ENCODE data around the gene VPS41. TPM values are rescaled to one million over a fixed set of nuclear protein-coding genes. Genes with fewer than 3 reads are reported as not detected.

VPS41 gene
- total and polyA plus RNA-seq, 7 donors: 10.2 to 38.5 (median 25.7) TPM

DNA sequence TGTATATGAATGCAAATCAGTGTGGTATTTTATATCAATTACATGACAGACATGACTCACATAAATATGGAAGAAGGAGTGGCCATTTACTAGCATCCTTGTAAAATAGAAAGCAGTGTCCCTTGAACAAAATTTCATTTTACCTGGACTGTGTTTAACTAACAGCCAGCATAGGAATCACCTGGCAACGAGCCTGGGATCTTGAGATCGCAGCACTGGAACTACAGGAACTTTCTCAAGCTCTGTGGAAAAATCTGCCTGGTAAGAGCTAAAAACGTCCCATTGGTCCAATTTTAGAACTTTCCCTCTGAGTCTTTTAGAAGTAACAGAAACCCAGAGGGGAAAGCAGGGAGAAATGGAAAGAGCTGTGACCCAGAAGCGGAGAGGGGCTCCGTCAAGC is 208.9 kb downstream of the VPS41 start:
- no peak overlapping the region for H3K4me3 ChIP-seq
- TF ChIP-seq EP300 (IDR thresholded peaks at IDR 0.05): no peak
- TF ChIP-seq, protein P1, sequence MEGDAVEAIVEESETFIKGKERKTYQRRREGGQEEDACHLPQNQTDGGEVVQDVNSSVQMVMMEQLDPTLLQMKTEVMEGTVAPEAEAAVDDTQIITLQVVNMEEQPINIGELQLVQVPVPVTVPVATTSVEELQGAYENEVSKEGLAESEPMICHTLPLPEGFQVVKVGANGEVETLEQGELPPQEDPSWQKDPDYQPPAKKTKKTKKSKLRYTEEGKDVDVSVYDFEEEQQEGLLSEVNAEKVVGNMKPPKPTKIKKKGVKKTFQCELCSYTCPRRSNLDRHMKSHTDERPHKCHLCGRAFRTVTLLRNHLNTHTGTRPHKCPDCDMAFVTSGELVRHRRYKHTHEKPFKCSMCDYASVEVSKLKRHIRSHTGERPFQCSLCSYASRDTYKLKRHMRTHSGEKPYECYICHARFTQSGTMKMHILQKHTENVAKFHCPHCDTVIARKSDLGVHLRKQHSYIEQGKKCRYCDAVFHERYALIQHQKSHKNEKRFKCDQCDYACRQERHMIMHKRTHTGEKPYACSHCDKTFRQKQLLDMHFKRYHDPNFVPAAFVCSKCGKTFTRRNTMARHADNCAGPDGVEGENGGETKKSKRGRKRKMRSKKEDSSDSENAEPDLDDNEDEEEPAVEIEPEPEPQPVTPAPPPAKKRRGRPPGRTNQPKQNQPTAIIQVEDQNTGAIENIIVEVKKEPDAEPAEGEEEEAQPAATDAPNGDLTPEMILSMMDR (IDR thresholded peaks at IDR 0.05): no peak
- TF ChIP-seq POLR2AphosphoS5 (IDR thresholded peaks at IDR 0.05): no peak
- TF ChIP-seq POLR2A (IDR thresholded peaks at IDR 0.05): no peak
- no peaks in the 10 kb centered on the region for H3K4me1 ChIP-seq
- 64 to 74% methylated on average over 5 of the region's 5 CpGs for WGBS, 2 donors
- intact Hi-C loops (cut with DNase I): no loop called here
- H3K36me3 ChIP-seq: no peaks in the 10 kb centered on the region
- DNase-seq: no peak
- no peaks in the 10 kb centered on the region for H3K9me3 ChIP-seq
- no peaks in the 10 kb centered on the region for H3K27me3 ChIP-seq
- no peak overlapping the region for H3K27ac ChIP-seq

DNA sequence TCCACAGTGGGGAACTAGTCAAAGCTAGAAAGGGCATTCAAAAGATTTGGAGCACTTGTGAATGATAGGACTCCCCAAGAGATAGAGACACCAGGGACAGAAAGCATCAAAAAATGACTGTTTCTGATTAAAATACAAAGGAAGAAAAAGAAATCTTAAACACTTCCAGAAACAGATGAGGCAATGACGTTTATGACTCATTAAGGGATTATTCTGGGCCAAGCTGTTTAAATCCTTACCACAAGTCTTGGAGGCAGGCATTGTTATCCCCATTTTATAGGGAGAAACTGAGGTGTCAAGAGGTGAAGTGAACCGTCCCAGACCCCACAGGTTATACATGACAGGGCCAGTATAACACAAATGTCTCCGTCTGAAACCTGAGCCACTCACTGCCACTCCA is 209.5 kb downstream of the VPS41 start:
- no peaks in the 10 kb centered on the region for H3K27me3 ChIP-seq
- H3K9me3 ChIP-seq: no peaks in the 10 kb centered on the region
- no peak for DNase-seq
- H3K4me3 ChIP-seq: no peak overlapping the region
- intact Hi-C loops (cut with DNase I): no loop called here
- WGBS, 2 donors: 69 to 74% methylated on average over 3 of the region's 3 CpGs
- TF ChIP-seq POLR2A (IDR thresholded peaks at IDR 0.05): no peak
- no peak for TF ChIP-seq POLR2AphosphoS5 (IDR thresholded peaks at IDR 0.05)
- TF ChIP-seq, protein P1 (IDR thresholded peaks at IDR 0.05): no peak
- no peak overlapping the region for H3K27ac ChIP-seq
- no peaks in the 10 kb centered on the region for H3K4me1 ChIP-seq
- H3K36me3 ChIP-seq: no peaks in the 10 kb centered on the region

DNA sequence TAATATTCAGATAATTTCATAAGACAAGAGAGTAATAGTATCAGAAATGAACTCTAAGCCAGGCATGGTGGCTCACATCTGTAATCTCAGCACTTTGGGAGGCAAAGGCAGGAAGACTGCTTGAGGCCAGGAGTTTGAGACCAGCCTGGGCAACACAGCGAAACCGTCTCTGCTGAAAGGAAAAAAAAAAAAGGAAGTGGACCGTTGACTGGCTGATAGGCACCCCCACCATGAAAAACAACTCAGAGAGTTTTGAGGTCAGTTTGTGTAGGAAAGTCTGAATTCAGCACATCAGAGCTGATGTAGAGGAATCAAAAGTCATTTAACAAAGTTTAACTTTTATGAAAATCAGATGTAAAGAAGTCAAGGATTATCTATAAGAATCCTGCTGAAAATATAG is 214.7 kb downstream of the VPS41 start:
- no peak for DNase-seq
- Histone ChIP-seq H3K9me3 (no peaks in the 10 kb centered on the region), H3K36me3 (no peaks in the 10 kb centered on the region), H3K27ac (no peak overlapping the region), H3K4me3 (no peak overlapping the region), H3K27me3 (no peaks in the 10 kb centered on the region), H3K4me1 (no peaks in the 10 kb centered on the region)
- TF ChIP-seq, protein P1 (IDR thresholded peaks at IDR 0.05): no peak
- TF ChIP-seq POLR2AphosphoS5 (IDR thresholded peaks at IDR 0.05) (no peak), POLR2A (IDR thresholded peaks at IDR 0.05) (no peak), EP300 (IDR thresholded peaks at IDR 0.05) (no peak)
- WGBS, 2 donors: 35 to 84% methylated on average over 3 of the region's 3 CpGs
- intact Hi-C loops (cut with DNase I): no loop called here

DNA sequence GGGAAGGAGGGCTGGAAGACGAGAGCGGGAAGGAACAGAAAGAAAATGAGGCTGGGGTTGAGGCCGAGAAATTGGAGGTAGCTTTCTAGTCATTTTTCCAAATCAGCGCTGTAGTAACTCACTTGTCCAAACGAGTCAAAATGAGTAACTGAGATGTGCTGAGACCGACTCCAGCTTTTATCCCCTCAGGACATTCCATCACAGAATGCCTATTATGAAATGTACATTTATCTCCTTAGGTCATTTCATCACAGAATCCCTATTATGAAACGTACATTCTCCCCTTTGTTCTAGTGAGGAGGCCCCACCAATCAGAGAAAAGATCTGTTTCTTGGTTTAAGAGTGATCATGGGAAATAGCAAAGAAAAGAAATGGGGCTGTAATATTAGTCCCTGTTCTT is 222.1 kb downstream of the VPS41 start:
- WGBS, 2 donors: 90 to 92% methylated on average over 7 of the region's 7 CpGs
- no peak for TF ChIP-seq POLR2AphosphoS5 (IDR thresholded peaks at IDR 0.05)
- TF ChIP-seq EP300 (IDR thresholded peaks at IDR 0.05): no peak
- no peak for TF ChIP-seq POLR2A (IDR thresholded peaks at IDR 0.05)
- TF ChIP-seq, protein P1 (IDR thresholded peaks at IDR 0.05): no peak
- Histone ChIP-seq H3K27me3 (no peaks in the 10 kb centered on the region), H3K4me1 (peaks cover 0 to 9% (median 3%) of the 10 kb centered on the region in 4 donors), H3K27ac (no peak overlapping the region), H3K36me3 (no peaks in the 10 kb centered on the region), H3K4me3 (no peak overlapping the region), H3K9me3 (no peaks in the 10 kb centered on the region)
- no peak for DNase-seq
- intact Hi-C loops (cut with DNase I): no loop called here

DNA sequence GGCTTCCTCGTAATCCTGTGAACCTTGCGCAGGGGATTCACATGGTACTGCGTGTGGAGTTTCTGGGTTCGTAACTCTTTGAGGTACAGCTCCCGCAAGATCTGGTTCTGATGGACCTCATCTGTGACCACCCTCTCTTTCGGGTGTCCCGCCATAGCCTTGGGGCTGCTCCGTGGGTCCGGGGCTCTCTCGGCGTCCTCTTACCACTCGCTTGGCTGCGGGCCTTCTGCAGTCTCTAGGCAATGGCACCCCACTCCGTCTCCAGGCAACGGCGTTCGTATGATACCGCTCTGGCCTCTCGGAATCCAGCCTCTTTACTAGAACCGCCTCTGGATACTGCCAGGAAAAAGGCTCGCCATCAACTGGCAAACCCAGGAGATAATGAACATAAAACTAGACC is 223.1 kb downstream of the VPS41 start:
- Histone ChIP-seq H3K4me1 (peaks cover 0 to 10% (median 4%) of the 10 kb centered on the region in 4 donors), H3K9me3 (no peaks in the 10 kb centered on the region), H3K27ac (no peak overlapping the region), H3K27me3 (no peaks in the 10 kb centered on the region), H3K36me3 (no peaks in the 10 kb centered on the region), H3K4me3 (no peak overlapping the region)
- intact Hi-C loops (cut with DNase I): no loop called here
- DNase-seq: no peak
- TF ChIP-seq POLR2A (IDR thresholded peaks at IDR 0.05): no peak
- TF ChIP-seq EP300 (IDR thresholded peaks at IDR 0.05): no peak
- TF ChIP-seq, protein P1 (IDR thresholded peaks at IDR 0.05): no peak
- WGBS, 2 donors: 93 to 94% methylated on average over 21 of the region's 21 CpGs

Data from sigmoid colon (tissue), 7 donors.